Brain microvascular endothelial cell (primary cell): ENCODE data around the gene TNRC6C.

ENCODE experiments used
- DNase-seq: peaks from one replicate; pipeline ENCODE4 v3.0.0-alpha.2; 2020
- H3K27ac ChIP-seq: fragments of 250-450 bp; sonication (Bioruptor Pico); 2 replicates; pipeline ENCODE4 v1.5.1; 2020; ENCODE audit warnings: mild to moderate bottlenecking, moderate library complexity
- H3K27me3 ChIP-seq: fragments of 250-450 bp; sonication (Bioruptor Pico); replicated peaks from 2 replicates; pipeline ENCODE4 v1.5.1; 2020; ENCODE audit warnings: mild to moderate bottlenecking
- H3K36me3 ChIP-seq: fragments of 250-450 bp; sonication (Bioruptor Pico); replicated peaks from 2 replicates; pipeline ENCODE4 v1.5.1; 2020; ENCODE audit warnings: mild to moderate bottlenecking
- H3K4me3 ChIP-seq: 2 replicates; pipeline ENCODE4 v1.5.1; 2011; ENCODE audit warnings: low read depth, mild to moderate bottlenecking, control low read depth, low read length, moderate library complexity
- in situ Hi-C: cut with HindIII; loops from 2 replicates; pipeline ENCODE4 v1.10.0; 2017; ENCODE audit warnings: low sequenced_read_pairs, low pct_ligation_motif_present
- TF ChIP-seq, protein P1 (sequence below): IDR thresholded peaks from 2 replicates; pipeline ENCODE4 v1.5.1; 2011; ENCODE audit warnings: low read depth, mild to moderate bottlenecking, moderate library complexity, low read length, control low read depth, inconsistent platforms; ENCODE audit errors: missing control alignments

TNRC6C gene

DNA sequence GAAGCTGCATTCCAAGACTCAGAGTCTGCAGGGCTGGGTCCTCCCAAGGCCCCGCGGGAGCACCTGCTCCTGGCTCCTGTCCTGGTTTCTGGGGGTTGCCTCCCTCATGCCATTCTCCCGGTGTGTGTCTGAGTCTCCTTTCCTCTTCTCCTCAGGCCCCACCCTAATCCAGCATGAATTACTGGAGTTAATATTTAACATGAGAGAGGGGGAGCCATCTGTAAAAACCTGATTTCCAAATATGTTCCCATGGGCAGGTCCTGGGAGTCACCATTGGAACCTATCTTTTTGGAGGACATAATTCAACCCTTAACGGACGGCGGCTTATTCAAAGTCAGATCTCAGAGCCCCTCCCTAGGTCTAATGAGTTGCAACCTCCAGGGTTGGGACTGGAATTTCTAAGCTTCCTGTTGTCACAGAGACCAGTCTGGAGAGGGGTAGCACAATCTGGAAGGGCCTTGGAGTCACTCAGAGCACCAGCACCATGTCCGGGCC, 193.1 kb downstream of the TNRC6C start:
- Histone ChIP-seq H3K36me3 (no peaks in the 10 kb centered on the region), H3K27ac (no peak overlapping the region), H3K4me3 (no peak overlapping the region), H3K27me3 (no peaks in the 10 kb centered on the region)
- TF ChIP-seq, protein P1, sequence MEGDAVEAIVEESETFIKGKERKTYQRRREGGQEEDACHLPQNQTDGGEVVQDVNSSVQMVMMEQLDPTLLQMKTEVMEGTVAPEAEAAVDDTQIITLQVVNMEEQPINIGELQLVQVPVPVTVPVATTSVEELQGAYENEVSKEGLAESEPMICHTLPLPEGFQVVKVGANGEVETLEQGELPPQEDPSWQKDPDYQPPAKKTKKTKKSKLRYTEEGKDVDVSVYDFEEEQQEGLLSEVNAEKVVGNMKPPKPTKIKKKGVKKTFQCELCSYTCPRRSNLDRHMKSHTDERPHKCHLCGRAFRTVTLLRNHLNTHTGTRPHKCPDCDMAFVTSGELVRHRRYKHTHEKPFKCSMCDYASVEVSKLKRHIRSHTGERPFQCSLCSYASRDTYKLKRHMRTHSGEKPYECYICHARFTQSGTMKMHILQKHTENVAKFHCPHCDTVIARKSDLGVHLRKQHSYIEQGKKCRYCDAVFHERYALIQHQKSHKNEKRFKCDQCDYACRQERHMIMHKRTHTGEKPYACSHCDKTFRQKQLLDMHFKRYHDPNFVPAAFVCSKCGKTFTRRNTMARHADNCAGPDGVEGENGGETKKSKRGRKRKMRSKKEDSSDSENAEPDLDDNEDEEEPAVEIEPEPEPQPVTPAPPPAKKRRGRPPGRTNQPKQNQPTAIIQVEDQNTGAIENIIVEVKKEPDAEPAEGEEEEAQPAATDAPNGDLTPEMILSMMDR = no peak
- no peak for DNase-seq
- in situ Hi-C loops = no loop called here

- in situ Hi-C loops = no loop called here
- TF ChIP-seq, protein P1 = no peak
- no peak for DNase-seq
These were observed 196.7 kb downstream of the TNRC6C start for GRCh38 chr17:78154903-78155811.

More at GRCh38 chr17:78154903-78155811, 196.7 kb downstream of the TNRC6C start:
- H3K4me3 ChIP-seq = no peak overlapping the region
- H3K27ac ChIP-seq = no peak overlapping the region
- H3K36me3 ChIP-seq = no peaks in the 10 kb centered on the region
- no peaks in the 10 kb centered on the region for H3K27me3 ChIP-seq
